GM13976 (cell line): ENCODE measurements around the gene MRPL14.

ENCODE experiments used
- DNase-seq: peaks from one replicate; pipeline ENCODE4 v3.0.0; 2012; ENCODE audit warnings: low spot score
- in situ Hi-C: fragments of 300-500 bp; cut with MboI; formaldehyde crosslinking; loops from one replicate; pipeline ENCODE4 v1.12.0; 2022; ENCODE audit warnings: low sequenced_read_pairs, mixed read lengths, inconsistent platforms; ENCODE audit not compliant: unreplicated experiment
- TF ChIP-seq, protein P1 (sequence below): IDR thresholded peaks from 2 replicates; pipeline ENCODE4 v1.5.1; 2012; ENCODE audit warnings: borderline replicate concordance, mild to moderate bottlenecking; ENCODE audit not compliant: insufficient read depth; ENCODE audit errors: extremely low read depth, missing control alignments, control extremely low read depth

MRPL14 gene

GRCh38 chr6:44135173-44135758, 8.0 kb upstream of the MRPL14 start:
- in situ Hi-C loops: no loop called here
- no peak for DNase-seq
- TF ChIP-seq, protein P1, sequence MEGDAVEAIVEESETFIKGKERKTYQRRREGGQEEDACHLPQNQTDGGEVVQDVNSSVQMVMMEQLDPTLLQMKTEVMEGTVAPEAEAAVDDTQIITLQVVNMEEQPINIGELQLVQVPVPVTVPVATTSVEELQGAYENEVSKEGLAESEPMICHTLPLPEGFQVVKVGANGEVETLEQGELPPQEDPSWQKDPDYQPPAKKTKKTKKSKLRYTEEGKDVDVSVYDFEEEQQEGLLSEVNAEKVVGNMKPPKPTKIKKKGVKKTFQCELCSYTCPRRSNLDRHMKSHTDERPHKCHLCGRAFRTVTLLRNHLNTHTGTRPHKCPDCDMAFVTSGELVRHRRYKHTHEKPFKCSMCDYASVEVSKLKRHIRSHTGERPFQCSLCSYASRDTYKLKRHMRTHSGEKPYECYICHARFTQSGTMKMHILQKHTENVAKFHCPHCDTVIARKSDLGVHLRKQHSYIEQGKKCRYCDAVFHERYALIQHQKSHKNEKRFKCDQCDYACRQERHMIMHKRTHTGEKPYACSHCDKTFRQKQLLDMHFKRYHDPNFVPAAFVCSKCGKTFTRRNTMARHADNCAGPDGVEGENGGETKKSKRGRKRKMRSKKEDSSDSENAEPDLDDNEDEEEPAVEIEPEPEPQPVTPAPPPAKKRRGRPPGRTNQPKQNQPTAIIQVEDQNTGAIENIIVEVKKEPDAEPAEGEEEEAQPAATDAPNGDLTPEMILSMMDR: no peak

DNA sequence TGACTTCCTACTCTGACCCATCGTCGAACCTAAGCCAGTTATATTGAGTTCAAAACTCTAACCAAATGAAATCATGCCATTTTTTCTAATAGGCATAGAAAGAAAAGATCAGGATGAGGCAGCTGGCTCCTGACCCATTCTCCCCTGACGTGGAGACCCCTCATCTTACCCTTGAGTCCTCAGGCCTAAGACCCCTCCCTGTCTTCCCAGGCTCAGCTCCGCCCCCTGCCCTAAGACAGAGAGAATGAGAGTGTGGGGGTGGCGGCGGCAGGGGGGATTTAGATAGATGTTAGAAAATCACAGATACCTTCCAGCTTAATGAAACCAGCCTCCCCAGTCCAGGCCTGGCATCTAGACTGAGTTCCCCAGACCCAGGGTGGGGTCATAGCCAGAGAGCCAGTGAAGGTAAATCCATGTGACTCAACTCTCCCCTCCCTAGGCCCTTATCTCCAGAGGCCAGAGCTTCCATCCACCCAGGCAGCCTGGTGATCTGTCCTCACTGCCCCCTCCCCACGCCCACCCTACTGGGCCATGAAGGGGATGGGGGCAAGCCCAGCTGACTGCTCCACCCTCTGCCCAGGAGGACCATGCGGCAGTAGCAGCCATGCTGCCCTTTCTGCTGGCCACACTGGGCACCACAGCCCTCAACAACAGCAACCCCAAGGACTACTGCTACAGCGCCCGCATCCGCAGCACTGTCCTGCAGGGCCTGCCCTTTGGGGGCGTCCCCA, 6.9 kb upstream of the MRPL14 start:
- TF ChIP-seq, protein P1: no peak
- no peak for DNase-seq
- in situ Hi-C loops: no loop called here

DNA sequence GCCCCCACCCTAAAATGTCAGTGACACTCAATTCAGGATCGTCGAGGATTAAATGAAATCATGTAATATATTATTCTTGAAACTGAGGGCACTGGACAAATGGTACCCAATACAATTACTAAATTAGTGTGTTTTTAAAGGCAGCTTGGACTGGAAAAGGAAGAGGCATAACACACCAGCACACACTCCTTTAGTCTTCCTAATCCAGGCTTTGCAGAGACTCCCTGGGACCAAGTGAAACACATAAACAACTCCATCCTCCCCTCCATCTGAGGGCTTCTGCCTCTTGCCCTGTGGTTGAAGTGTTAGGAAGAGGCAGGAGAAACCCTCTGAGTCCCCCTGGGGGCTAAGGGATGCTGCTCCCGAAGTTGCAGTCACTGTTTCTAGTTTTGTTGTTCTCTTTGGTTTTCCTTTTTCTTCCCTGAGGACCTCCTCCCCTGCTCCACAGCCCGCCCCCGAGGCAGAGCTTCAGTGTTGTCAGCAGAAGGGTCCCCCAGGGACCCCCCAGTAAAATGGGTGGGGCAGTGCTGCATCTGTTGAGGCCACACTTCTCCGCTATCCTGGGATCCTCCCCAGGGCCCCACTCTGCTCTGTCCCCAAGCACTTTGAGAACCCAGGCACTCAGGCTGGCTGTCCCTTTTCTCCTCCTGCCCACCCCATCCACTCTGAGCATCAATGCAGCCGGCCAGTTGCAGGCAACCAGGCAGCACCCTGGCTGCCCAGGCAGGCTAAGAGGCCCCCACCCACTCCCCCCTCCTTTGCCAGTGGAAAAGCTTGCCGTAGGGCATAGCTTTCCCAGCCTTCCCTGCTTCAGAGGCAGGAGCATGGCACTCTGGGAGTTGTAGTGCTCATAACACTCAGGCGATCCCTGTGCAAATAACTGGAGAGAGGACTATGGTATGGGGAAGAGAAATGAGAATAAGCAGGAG, 6.0 kb upstream of the MRPL14 start:
- in situ Hi-C loops: no loop called here
- TF ChIP-seq, protein P1: no peak
- DNase-seq: no peak

DNA sequence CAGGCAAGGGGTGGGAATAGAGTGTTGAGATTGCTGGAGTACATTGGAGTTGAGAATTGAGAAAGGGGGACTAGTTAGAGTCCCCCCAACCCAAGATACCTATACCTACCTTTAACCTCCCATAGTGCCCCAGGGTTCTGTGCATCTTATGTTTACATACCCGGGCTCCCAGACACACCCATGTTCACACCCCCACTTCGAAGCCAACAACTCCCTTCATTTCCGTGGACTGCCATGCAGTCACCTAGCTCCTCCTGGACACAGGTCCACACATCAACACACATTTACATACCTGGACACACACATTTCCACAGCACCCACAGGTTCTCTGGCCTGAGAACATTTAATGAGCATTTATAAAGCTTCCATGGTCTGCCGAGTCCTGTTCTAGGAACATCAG, 5.2 kb upstream of the MRPL14 start:
- in situ Hi-C loops: no loop called here
- DNase-seq: no peak
- TF ChIP-seq, protein P1: no peak

DNA sequence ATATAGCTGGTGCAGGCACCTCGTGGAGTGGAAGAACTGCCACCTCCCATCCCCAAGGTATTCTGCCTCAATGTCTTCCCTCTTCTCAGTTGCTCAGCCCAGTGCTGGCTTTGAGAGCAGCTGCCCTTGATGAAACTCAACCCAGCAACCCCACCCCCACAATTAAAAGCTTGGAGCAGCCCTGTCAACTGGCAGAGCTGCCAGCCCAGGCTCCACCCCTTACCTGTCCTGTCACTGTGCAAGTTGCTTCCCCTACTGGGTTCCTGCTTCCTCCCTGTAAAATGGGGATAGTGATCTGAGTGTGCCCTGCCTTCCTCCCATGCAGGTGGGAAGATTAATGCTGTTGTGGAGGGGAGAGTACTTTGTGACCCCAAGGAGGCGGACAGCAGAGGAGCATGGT, 4.6 kb upstream of the MRPL14 start:
- TF ChIP-seq, protein P1: no peak
- in situ Hi-C loops: no loop called here
- DNase-seq: no peak

DNA sequence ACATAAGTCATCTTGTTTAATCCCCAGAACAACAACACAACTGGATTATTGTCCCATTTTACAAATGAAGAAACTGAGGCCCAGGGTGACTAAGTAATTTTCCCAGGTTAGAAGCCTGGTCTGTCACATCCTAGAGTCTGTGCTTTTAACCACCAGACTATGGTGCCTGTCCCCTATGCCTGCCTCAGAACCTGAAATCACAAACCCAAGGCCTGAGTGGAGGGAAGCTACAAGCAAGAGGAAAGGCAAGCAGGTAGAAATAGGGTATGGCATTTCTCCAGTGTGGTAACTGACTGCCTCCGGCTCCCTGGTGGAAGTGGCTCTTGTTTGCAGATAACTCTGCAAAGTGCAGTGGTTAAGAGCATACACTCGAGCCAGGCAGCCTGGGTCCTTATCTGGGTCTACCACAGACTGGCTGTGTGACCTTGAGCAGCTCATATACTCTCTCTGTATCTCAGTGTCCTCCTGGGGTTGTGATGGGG, 2.6 kb upstream of the MRPL14 start:
- DNase-seq: no peak
- in situ Hi-C loops: no loop called here
- TF ChIP-seq, protein P1: no peak
